IPS-15b (cell line): ENCODE measurements around the gene ZNF560.

Source experiments
- H3K27me3 ChIP-seq: one replicate; pipeline ENCODE4 v1.6.1; 2013; ENCODE audit warnings: low read length; ENCODE audit not compliant: control insufficient read depth, insufficient read depth
- H3K36me3 ChIP-seq: one replicate; pipeline ENCODE4 v1.6.1; 2013; ENCODE audit warnings: low read length; ENCODE audit not compliant: control insufficient read depth, insufficient read depth
- H3K4me1 ChIP-seq: one replicate; pipeline ENCODE4 v1.6.1; 2013; ENCODE audit warnings: mild to moderate bottlenecking, low read length; ENCODE audit not compliant: control insufficient read depth, insufficient read depth
- H3K4me3 ChIP-seq: one replicate; pipeline ENCODE4 v1.5.1; 2013; ENCODE audit warnings: low read depth, low read length
- H3K9ac ChIP-seq: one replicate; pipeline ENCODE4 v1.6.1; 2013; ENCODE audit warnings: low read depth, mild to moderate bottlenecking, low read length
- H3K9me3 ChIP-seq: one replicate; pipeline ENCODE4 v1.6.1; 2013; ENCODE audit warnings: mild to moderate bottlenecking, low read length; ENCODE audit not compliant: control insufficient read depth, insufficient read depth

The ZNF560 gene

GRCh38 chr19:9500796-9501195, 2.4 kb upstream of the ZNF560 start:
- H3K9ac ChIP-seq, result no peak overlapping the region
- H3K9me3 ChIP-seq, result peaks cover 4% of the 10 kb centered on the region
- no peaks in the 10 kb centered on the region for H3K27me3 ChIP-seq
- H3K4me1 ChIP-seq, result no peaks in the 10 kb centered on the region
- no peak overlapping the region for H3K4me3 ChIP-seq
- H3K36me3 ChIP-seq, result no peaks in the 10 kb centered on the region

- Histone ChIP-seq H3K4me1 (no peaks in the 10 kb centered on the region), H3K27me3 (no peaks in the 10 kb centered on the region), H3K4me3 (no peak overlapping the region), H3K9ac (no peak overlapping the region), H3K9me3 (no peaks in the 10 kb centered on the region), H3K36me3 (no peaks in the 10 kb centered on the region)
Observed at GRCh38 chr19:9494096-9494495, 4.3 kb downstream of the ZNF560 start.

- H3K4me1 ChIP-seq, result no peaks in the 10 kb centered on the region
- H3K36me3 ChIP-seq, result no peaks in the 10 kb centered on the region
- no peaks in the 10 kb centered on the region for H3K27me3 ChIP-seq
- no peak overlapping the region for H3K9ac ChIP-seq
- H3K9me3 ChIP-seq, result peaks cover 22% of the 10 kb centered on the region
- H3K4me3 ChIP-seq, result no peak overlapping the region
Observed at GRCh38 chr19:9487016-9487415, 11.4 kb downstream of the ZNF560 start.

GRCh38 chr19:9485140-9485539, 13.3 kb downstream of the ZNF560 start:
- Histone ChIP-seq H3K36me3 (no peaks in the 10 kb centered on the region), H3K27me3 (no peaks in the 10 kb centered on the region), H3K4me3 (no peak overlapping the region), H3K9ac (no peak overlapping the region), H3K9me3 (peaks cover 22% of the 10 kb centered on the region), H3K4me1 (no peaks in the 10 kb centered on the region)

- Histone ChIP-seq H3K36me3 (no peaks in the 10 kb centered on the region), H3K4me3 (no peak overlapping the region), H3K9ac (no peak overlapping the region), H3K9me3 (peaks cover 19% of the 10 kb centered on the region), H3K4me1 (no peaks in the 10 kb centered on the region), H3K27me3 (no peaks in the 10 kb centered on the region)
Observed at GRCh38 chr19:9474975-9475374, 23.4 kb downstream of the ZNF560 start.

GRCh38 chr19:9467161-9467560, 31.3 kb downstream of the ZNF560 start:
- Histone ChIP-seq H3K9me3 (peaks cover 41% of the 10 kb centered on the region), H3K36me3 (no peaks in the 10 kb centered on the region), H3K4me1 (no peaks in the 10 kb centered on the region), H3K9ac (no peak overlapping the region), H3K27me3 (no peaks in the 10 kb centered on the region), H3K4me3 (no peak overlapping the region)

GRCh38 chr19:9461938-9462337, 36.5 kb downstream of the ZNF560 start:
- peaks cover 22% of the 10 kb centered on the region for H3K9me3 ChIP-seq
- H3K4me3 ChIP-seq, result no peak overlapping the region
- H3K4me1 ChIP-seq, result no peaks in the 10 kb centered on the region
- no peaks in the 10 kb centered on the region for H3K27me3 ChIP-seq
- H3K36me3 ChIP-seq, result no peaks in the 10 kb centered on the region
- H3K9ac ChIP-seq, result no peak overlapping the region

- no peaks in the 10 kb centered on the region for H3K36me3 ChIP-seq
- H3K4me1 ChIP-seq, result no peaks in the 10 kb centered on the region
- H3K9me3 ChIP-seq, result peaks cover 13% of the 10 kb centered on the region
- no peak overlapping the region for H3K9ac ChIP-seq
- H3K4me3 ChIP-seq, result no peak overlapping the region
- no peaks in the 10 kb centered on the region for H3K27me3 ChIP-seq
Observed at GRCh38 chr19:9456018-9456689, 42.3 kb downstream of the ZNF560 start.

GRCh38 chr19:9453953-9454352, 44.5 kb downstream of the ZNF560 start:
- no peak overlapping the region for H3K4me3 ChIP-seq
- no peaks in the 10 kb centered on the region for H3K27me3 ChIP-seq
- no peak overlapping the region for H3K9ac ChIP-seq
- no peaks in the 10 kb centered on the region for H3K4me1 ChIP-seq
- peaks cover 17% of the 10 kb centered on the region for H3K9me3 ChIP-seq
- no peaks in the 10 kb centered on the region for H3K36me3 ChIP-seq

GRCh38 chr19:9445037-9445436, 53.4 kb downstream of the ZNF560 start:
- H3K9ac ChIP-seq, result no peak overlapping the region
- no peaks in the 10 kb centered on the region for H3K4me1 ChIP-seq
- no peaks in the 10 kb centered on the region for H3K36me3 ChIP-seq
- H3K9me3 ChIP-seq, result peaks cover 17% of the 10 kb centered on the region
- H3K4me3 ChIP-seq, result no peak overlapping the region
- H3K27me3 ChIP-seq, result no peaks in the 10 kb centered on the region

- H3K9ac ChIP-seq, result no peak overlapping the region
- peaks cover 3% of the 10 kb centered on the region for H3K9me3 ChIP-seq
- peak overlapping the region; percentile 88 for H3K4me3 ChIP-seq
- no peaks in the 10 kb centered on the region for H3K27me3 ChIP-seq
- peaks cover under 1% of the 10 kb centered on the region for H3K36me3 ChIP-seq
- H3K4me1 ChIP-seq, result no peaks in the 10 kb centered on the region
Observed at GRCh38 chr19:9436358-9436757, 62.1 kb downstream of the ZNF560 start.

GRCh38 chr19:9435279-9436268, 62.8 kb downstream of the ZNF560 start, which contains the start of gene ZNF266:
Gene ZNF266, minus strand, starts transcription at chr19:9435573. Its CDS starts 15,484 bp downstream, at chr19:9420089.
- Histone ChIP-seq H3K36me3 (peaks cover 3% of the 10 kb centered on the region), H3K4me3 (peak within 1 kb of the TSS; percentile 88), H3K9ac (peak within 1 kb of the TSS; percentile 94), H3K27me3 (no peaks in the 10 kb centered on the region), H3K4me1 (no peaks in the 10 kb centered on the region), H3K9me3 (peaks cover 3% of the 10 kb centered on the region)
